NCI-H524 treated with DMSO at 0.1 percent for 48 hours (cell line): ENCODE data around the gene PSPH.
"Not testable (repeated sequence)": the region's sequence is repeated elsewhere in the genome, so short reads cannot be mapped to it uniquely, and the experiment has no call there.

Experiments used
- DNase-seq: peaks from one replicate; lab custom pipeline; 2025; lab: John Stamatoyannopoulos, UW

Gene PSPH

GRCh38 chr7:56062382-56062781 lies 11.1 kb upstream of the PSPH start:
- DNase-seq = no peak

DNA sequence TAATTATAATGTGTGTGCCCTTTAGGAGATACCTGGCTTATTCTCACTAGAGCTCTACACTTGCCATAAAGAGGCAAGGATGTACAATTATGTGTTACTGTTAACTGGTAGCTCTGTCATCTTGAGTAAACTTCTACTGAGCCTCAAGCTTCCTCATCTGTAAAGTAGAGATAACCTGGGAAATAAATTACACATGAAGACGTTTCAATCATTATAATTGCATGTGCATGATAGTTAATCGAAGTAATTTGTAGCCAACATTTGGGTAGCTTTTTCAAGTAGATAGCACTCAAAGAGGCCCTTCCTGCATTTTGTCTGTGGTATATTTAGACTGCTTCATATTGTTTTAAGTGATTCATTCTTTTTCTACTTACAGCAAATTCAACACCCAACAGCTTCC lies 2.7 kb upstream of the PSPH start:
- no peak for DNase-seq

DNA sequence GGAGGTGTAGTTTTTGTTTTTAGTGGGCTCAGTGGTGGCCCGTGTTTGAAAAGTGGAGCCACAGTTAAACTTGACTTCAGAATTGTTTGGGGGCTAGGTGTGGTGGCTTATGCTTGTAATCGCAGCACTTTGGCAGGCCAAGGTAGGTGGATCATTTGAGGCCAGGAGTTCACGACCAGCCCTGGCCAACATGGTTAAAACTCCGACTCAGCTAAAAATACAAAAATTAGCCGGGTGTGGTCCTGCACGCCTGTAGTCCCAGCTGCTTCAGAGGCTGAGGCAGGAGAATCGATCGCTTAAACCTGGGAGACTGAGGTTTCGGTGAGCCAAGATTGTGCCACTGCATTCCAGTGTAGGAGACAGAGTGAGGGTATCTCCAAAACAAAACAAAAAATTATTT lies 2.1 kb upstream of the PSPH start:
- no peak for DNase-seq

- no peak for DNase-seq
Observed at GRCh38 chr7:56051053-56051338, 248 bp downstream of the PSPH start.

GRCh38 chr7:56048763-56049162 lies 2.5 kb downstream of the PSPH start:
- not testable (repeated sequence) for DNase-seq

DNA sequence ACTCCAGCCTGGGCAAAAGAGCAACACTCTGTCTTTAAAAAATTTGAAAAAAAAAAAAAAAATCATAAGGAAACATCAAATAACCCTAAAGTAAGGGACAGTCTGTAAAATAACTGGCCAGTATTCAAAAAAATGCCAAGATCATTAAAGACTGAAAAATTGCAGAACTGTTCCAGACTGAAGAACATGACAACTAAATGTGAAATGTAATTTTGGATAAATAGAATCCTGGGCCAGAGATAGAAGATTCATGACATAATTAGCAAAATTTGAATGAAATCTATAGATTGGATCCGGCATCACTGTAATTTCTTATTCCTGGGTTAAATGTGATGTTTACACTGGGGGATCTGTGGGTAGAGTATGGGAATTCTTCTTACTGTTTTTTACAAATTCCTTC lies 3.0 kb downstream of the PSPH start:
- no peak for DNase-seq

GRCh38 chr7:56047446-56048116 lies 3.7 kb downstream of the PSPH start:
- not testable (repeated sequence) for DNase-seq

DNA sequence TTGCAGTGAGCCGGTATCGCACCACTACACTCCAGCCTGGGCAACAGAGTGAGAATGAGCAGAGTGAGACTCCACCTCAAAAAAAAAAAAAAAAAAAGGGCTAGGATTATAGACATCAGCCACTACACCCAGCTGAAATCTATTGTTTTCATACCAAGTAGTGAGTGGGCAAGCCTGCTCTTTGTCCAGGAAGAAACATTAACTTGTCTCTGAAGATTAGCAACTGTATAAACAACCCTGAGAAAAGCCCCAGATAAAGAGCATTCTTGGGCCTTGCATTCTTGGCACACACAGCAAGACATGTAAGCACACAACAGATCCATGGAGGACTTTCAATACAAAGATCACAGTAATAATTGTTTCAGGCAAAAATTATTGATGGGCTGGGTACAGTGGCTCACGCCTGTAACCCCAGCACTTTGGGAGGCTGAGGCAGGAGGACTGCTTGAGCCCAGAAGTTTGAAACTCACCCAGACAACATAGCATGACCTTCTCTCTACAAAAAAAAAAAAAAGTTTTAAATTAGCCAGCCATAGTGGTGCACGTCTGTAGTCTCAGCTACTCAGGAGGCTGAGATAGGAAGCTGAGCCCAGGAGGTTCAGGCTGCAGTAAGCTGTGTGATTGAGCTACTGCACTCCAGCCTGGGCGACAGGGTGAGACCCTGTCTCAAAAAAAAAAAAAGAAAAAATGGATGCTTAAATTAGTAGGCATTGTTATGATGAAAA lies 4.4 kb downstream of the PSPH start:
- no peak for DNase-seq

GRCh38 chr7:56045758-56046157 lies 5.5 kb downstream of the PSPH start:
- DNase-seq = not testable (repeated sequence)

- no peak for DNase-seq
Observed at GRCh38 chr7:56040730-56041129, 10.5 kb downstream of the PSPH start.

DNA sequence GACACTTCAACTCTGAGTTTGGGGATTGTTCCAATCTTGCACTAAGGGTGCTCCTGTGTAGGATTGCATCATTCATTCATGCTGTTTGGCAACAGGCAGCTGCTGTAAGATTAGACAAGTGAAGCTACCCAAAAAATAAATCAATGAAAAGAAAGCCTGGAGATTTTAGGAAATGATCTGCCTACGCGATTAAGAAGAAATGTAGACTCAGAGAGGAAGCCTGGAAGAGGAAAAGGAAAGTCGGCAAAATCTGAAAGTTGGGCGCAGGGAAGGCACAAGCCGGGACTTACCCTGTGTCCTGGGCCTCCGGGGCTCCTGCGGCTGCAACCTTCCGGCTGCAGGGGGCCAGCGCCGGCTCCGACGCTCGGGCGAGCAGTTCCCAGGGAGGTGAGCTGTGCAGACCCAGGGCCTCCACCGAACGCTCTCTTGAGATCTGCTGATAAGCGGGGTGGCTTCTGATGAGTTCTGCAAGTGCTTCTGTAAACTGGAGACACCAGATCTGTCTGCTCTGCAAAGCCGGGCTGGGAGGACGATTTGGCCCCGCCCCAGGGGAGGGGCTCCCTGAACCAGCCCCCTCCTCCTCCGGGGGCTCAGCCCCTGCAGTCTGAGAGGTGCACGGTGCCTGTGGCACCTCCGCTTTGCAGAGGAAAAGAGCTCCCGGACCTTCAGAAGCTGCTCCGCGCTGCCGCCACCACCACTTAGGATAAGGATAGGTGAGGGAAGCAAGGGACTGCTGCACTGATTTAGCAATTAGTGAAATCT lies 17.4 kb downstream of the PSPH start:
- DNase-seq = no peak

GRCh38 chr7:56032578-56032977 lies 18.7 kb downstream of the PSPH start:
- not testable (repeated sequence) for DNase-seq

DNA sequence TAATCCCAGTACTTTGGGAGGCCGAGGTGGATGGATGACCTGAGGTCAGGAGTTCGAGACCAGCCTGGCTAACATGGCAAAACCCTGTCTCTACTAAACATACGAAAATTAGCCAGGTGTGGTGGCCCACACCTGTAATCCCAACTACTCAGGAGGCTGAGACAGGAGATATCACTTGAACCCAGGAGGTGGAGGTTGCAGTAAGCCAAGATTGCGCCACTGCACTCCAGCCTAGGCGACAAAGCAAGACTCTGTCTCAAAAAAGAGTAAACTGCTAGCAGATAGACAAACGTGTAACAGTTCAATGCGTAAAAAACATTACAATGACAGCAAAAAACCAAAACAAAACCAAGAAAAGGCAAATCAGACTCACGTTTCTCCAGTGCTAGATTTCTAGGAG lies 19.7 kb downstream of the PSPH start:
- DNase-seq = not testable (repeated sequence)

GRCh38 chr7:56030340-56030739 lies 20.9 kb downstream of the PSPH start:
- no peak for DNase-seq

DNA sequence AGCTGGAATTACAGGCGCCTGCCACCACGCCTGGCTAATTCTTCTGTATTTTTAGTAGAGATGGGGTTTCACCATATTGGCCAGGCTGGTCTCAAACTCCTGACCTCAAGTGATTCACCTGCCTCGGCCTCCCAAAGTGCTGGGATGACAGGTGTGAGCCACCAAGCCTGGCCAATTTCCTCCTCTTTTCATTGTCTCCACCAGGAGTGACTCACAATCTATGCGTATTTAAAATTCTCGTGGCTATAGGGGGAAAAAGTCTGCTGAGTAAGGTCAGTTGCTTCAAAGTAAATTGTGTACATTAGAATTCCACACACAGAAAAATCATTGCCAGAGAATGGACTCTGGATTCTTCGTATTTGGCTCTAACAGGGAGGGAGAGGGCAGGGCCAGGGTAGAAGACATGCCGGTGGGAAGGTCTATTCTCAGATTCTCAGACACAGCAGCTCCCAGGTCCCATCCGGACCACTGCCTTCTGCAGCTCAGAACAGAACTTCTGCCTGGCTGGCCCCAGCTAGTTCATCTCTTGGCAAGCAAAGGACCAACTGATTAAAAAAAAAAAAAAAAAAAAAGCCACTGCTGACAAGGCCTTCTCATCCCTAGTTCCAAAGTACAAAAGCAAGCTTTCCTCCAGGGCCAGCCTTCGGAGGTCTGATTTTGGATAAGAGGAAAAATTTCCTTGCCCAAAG lies 22.2 kb downstream of the PSPH start:
- DNase-seq = no peak

DNA sequence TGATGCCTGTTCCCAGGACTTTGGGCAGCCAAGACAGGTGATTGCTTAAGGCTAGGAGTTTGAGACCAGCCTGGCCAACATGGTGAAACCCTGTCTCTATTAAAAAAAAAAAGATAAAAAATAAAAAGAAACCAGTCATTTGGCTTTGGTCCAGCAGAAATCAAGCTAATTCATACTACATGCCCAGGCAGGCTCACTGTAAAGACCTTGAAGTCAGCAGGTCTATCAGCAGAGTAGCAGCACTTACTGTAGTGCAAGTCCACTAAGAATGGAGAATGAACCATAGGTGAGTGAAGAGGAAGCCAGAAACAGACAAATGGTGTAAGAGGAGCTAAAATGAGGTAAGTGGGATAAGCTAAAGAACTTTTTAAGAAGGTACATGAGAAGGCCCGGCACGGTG lies 24.7 kb downstream of the PSPH start:
- DNase-seq = no peak

DNA sequence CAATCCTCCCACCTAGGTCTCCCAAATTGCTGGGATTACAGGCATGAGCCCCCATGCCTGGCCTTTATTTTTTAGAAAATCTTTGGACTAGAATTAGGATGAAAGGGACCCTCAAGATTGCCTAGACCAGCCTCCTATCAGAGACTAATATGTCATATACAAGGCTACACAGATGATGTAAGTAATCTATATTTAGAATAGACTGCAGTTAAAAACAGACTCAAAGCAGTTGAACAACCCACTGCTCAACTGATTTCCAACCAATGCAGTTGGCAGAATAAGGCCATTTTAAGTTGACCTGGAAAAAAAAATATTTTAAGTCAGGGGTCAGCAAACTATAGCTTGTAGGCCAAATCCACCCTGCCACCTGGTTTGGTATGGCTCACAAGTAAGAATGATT lies 27.7 kb downstream of the PSPH start:
- DNase-seq = no peak

DNA sequence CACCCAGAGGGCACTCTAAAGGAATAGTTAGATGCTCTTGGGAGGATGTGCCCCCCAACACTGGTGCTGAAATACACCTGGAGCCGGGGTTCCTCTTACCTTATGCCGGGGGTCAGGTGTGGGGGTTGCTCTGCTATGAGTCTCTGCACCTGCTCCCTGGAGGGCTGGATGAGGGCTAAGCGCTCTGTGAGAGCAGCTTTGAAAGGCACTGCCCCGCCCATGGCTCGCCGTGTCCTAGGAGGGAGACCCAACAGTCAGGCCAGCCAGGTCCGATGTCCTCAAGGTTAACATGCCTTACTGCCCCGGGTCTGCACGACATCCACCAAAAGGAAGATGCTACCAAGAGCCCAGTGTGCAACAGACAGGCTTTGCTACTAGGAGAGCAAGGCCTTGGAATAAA lies 31.7 kb downstream of the PSPH start:
- no peak for DNase-seq

DNA sequence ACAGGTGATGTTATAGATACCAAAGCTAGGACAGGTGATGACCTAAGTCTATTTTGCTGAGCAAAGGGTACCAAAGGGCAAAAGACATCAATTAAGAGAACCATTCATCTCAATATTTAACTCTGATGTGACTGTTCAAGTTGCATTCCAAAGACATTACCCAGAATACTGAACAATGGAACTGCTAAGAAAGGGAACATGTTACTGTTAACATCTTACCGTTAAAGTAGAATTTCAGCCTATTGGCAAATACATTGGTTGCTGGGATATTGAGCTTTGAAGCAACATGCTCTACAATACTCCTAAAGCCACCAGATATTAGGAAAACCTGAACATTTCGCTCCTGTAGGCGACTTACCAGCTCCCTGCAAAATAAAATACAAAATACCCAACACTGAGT lies 34.2 kb downstream of the PSPH start:
- DNase-seq = not testable (repeated sequence)

GRCh38 chr7:56009695-56010094 lies 41.5 kb downstream of the PSPH start:
- DNase-seq = no peak

DNA sequence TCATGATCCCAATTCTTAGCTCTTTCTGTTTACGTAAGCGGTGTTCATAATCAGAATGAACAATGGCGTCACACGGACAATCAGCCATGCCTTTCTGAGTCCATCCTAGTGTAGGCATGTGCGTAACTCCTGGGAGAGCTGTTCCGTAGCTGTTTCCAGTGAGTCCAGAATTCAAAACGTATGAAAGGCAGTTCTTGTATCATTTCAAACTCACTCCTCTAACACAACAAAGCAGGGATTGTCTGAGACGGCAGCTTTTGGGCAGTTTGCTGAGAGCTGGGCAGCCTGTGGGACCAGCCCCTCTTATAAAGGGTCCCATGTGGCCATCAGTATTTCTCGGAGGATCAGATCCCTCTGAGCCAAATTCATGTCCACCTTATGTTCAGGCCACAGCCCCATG lies 43.4 kb downstream of the PSPH start:
- DNase-seq = no peak

- no peak for DNase-seq
Observed at GRCh38 chr7:56007167-56007652, 44.0 kb downstream of the PSPH start.

DNA sequence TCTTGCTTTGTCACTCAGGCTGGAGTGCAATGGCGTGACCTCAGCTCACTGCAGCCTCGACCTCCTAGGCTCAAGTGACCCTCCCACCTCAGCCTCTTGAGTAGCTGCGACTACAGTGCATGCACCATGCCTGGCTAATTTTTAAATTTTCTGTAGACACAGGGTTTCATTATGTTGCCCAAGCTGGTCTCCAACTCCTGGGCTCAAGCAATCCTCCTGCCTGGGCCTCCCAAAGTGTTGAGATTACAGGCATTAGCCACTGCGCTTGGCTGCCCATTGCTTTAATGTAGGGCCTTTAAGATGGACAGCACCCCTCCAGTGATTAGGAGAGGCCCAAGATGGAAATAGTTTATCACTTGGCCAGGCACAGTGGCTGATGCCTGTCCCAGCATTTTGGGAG lies 47.5 kb downstream of the PSPH start:
- DNase-seq = no peak
